CD4-positive, alpha-beta T cell treated with Interleukin-15 for 1 hour (primary cell): ENCODE results near the gene USP17L13.
"Not testable (repeated sequence)": the region's sequence is repeated elsewhere in the genome, so short reads cannot be mapped to it uniquely, and the experiment has no call there.

Experiments used
- DNase-seq: peaks from one replicate; pipeline ENCODE4 v3.0.0-alpha.2; 2020

USP17L13 gene

GRCh38 chr4:9224596-9224995, at the start of gene USP17L13:
Gene USP17L13 (plus strand): TSS chr4:9224896. CDS start chr4:9224896, 0 bp downstream.
- not testable (repeated sequence) for DNase-seq

GRCh38 chr4:9210357-9210756, 14.3 kb upstream of the USP17L13 start, which contains the start of gene USP17L10:
Gene USP17L10 (plus strand): TSS chr4:9210657. CDS start chr4:9210657, 0 bp downstream.
- DNase-seq: not testable (repeated sequence)

GRCh38 chr4:9214701-9215100, 10.0 kb upstream of the USP17L13 start:
- DNase-seq: not testable (repeated sequence)

GRCh38 chr4:9215105-9215504, 9.6 kb upstream of the USP17L13 start, which contains the start of gene USP17L11:
Gene USP17L11 (plus strand): TSS chr4:9215405. CDS start chr4:9215405, 0 bp downstream.
- DNase-seq: not testable (repeated sequence)

- not testable (repeated sequence) for DNase-seq
These were observed 4.8 kb upstream of the USP17L13 start, which contains the start of gene USP17L12 for GRCh38 chr4:9219852-9220251. Gene USP17L12 (plus strand): TSS chr4:9220152. CDS start chr4:9220152, 0 bp downstream.

GRCh38 chr4:9230249-9230648, 5.6 kb downstream of the USP17L13 start:
- DNase-seq: not testable (repeated sequence)

GRCh38 chr4:9234085-9234484, 9.4 kb downstream of the USP17L13 start, which contains the start of gene USP17L15:
Gene USP17L15 (plus strand): TSS chr4:9234385. CDS start chr4:9234385, 0 bp downstream.
- DNase-seq: not testable (repeated sequence)

GRCh38 chr4:9238461-9238860, 13.8 kb downstream of the USP17L13 start:
- DNase-seq: peak; percentile 19

GRCh38 chr4:9243579-9243978, 18.9 kb downstream of the USP17L13 start, which contains the start of gene USP17L17:
Gene USP17L17 (plus strand): TSS chr4:9243879. CDS start chr4:9243879, 0 bp downstream.
- not testable (repeated sequence) for DNase-seq

GRCh38 chr4:9247953-9248680, 23.4 kb downstream of the USP17L13 start, which contains the start of gene USP17L18:
Gene USP17L18 (plus strand): TSS chr4:9248630. CDS start chr4:9248630, 0 bp downstream.
- DNase-seq: not testable (repeated sequence)

- DNase-seq: not testable (repeated sequence)
These were observed 28.4 kb downstream of the USP17L13 start, which contains the start of gene USP17L19 for GRCh38 chr4:9253078-9253477. Gene USP17L19 (plus strand): TSS chr4:9253378. CDS start chr4:9253378, 0 bp downstream.

- DNase-seq: not testable (repeated sequence)
These were observed 33.1 kb downstream of the USP17L13 start, which contains the start of gene USP17L20 for GRCh38 chr4:9257824-9258223. Gene USP17L20 (plus strand): TSS chr4:9258124. CDS start chr4:9258124, 0 bp downstream.

GRCh38 chr4:9262572-9262971, 37.9 kb downstream of the USP17L13 start, which contains the start of gene USP17L21:
Gene USP17L21 (plus strand): TSS chr4:9262872. CDS start chr4:9262872, 0 bp downstream.
- DNase-seq: not testable (repeated sequence)

GRCh38 chr4:9267319-9267718, 42.6 kb downstream of the USP17L13 start, which contains the start of gene USP17L22:
Gene USP17L22 (plus strand): TSS chr4:9267619. CDS start chr4:9267619, 0 bp downstream.
- DNase-seq: not testable (repeated sequence)

- not testable (repeated sequence) for DNase-seq
These were observed 47.0 kb downstream of the USP17L13 start for GRCh38 chr4:9271719-9272118.
